Adrenal gland (tissue), 12 donors: ENCODE results near the gene BCAR1. TPM values are rescaled to one million over a fixed set of nuclear protein-coding genes. Genes with fewer than 3 reads are reported as not detected.

Experiments
- DNase-seq, 7 donors: peaks; one replicate each; pipeline ENCODE4 v3.0.0-alpha.2; 2019 to 2020
- H3K27ac ChIP-seq, 5 donors: fragments of 200-600 bp; sonication (generic) in 4 of 5; 1 replicate in 3 of 5; 2 replicates in 2 of 5; pipeline versions ENCODE4 v1.5.1 to v1.8.0; 2016 to 2020; ENCODE audit warnings: mild to moderate bottlenecking in 1 of 5
- H3K27me3 ChIP-seq: fragments of 200-600 bp; 2 replicates; pipeline ENCODE4 v1.8.0; 2021
- H3K36me3 ChIP-seq, 2 donors: fragments of 200-600 bp; replicated peaks in 1 of 2; 1 replicate in 1 of 2; 2 replicates in 1 of 2; pipeline versions ENCODE4 v1.5.1 to v1.8.0; 2018 to 2022
- H3K4me1 ChIP-seq, 2 donors: fragments of 200-600 bp; replicated peaks in 1 of 2; 1 replicate in 1 of 2; 2 replicates in 1 of 2; pipeline versions ENCODE4 v1.5.1 to v1.8.0; 2018 to 2021
- H3K4me3 ChIP-seq, 4 donors: fragments of 200-600 bp; sonication (generic) in 3 of 4; one replicate each; pipeline ENCODE4 v1.5.1; 2016 to 2018
- H3K9me3 ChIP-seq, 3 donors: fragments of 200-600 bp; sonication (generic) in 1 of 3; replicated peaks in 1 of 3; 1 replicate in 2 of 3; 2 replicates in 1 of 3; pipeline versions ENCODE4 v1.5.1 to v1.8.0; 2016 to 2021
- CTCF ChIP-seq, 6 experiments: fragments of 450-650 bp in 4 of 6; fragments of 200-600 bp in 2 of 6; sonication (generic) in 1 of 6; IDR thresholded peaks; 1 replicate in 5 of 6; 2 replicates in 1 of 6; pipeline versions ENCODE4 v1.5.1 to v1.8.0; 2016 to 2021; ENCODE audit warnings: antibody characterized with exemption in 6 of 6, mild to moderate bottlenecking in 2 of 6, moderate library complexity in 1 of 6
- POLR2A ChIP-seq, 2 donors: fragments of 450-650 bp; IDR thresholded peaks; one replicate each; pipeline ENCODE4 v1.6.1; 2017; ENCODE audit warnings: antibody characterized with exemption in 2 of 2, mild to moderate bottlenecking in 2 of 2, moderate library complexity in 1 of 2
- WGBS, 4 donors: extraction: QIAGEN DNeasy Blood & Tissue Kit in 2 of 4; methylation state at CpG; one replicate each; pipeline versions ENCODE4 v1.1.5 to v1.1.7; 2013 to 2017; 5-methylcytosine and 5-hydroxymethylcytosine counted together
- intact Hi-C, 2 donors: fragments of 100-400 bp; cut with DNase I; formaldehyde crosslinking; loops; one replicate each; pipeline versions ENCODE4 v1.14.1 to v1.15.0; 2022 to 2023
- polyA plus RNA-seq, 3 donors: library from polyadenylated mRNA; stranded (reverse); fragments of 200-250 nt in 2 of 3; fragments of 350-450 nt in 1 of 3; fragmentation: Illumina TruSeq in 1 of 3; extraction: RNeasy Lipid Tissue Mini Kit (QIAGEN cat#74804) in 1 of 3; gene quantifications; one replicate each; pipeline ENCODE4 v1.2.3, GENCODE V29; 2013 to 2014
- total RNA-seq, 9 donors: library from RNA; depleted of rRNA in 4 of 9; stranded (reverse); fragments of >200 nt in 4 of 9; fragments of 120-200 nt in 1 of 9; fragmentation: NEBNext Ultra II Directional in 1 of 9; extraction: Animal tissue kit (Norgen Biotek cat#: 25700) in 1 of 9; gene quantifications; one replicate each; pipeline versions ENCODE4 v1.1.0 to v1.2.4, GENCODE V29; 2013 to 2023
- donor health status: healthy with polysubstance abuse.
- donor health status: Bipolar disorder and iron deficiency.
- donor health status: DM: yes; HTN: yes; CAD: no.
- donor health status: DM: no; HTN: no; CAD: no.
- donor health status: DM: no; HTN: no; CAD: no.
- donor health status: DM: yes; HTN: yes; CAD: no.

The BCAR1 gene
- total and polyA plus RNA-seq, 12 donors = 10.2 to 87.7 (median 63.8) TPM

- no peak for DNase-seq
- no peak overlapping the region for H3K27ac ChIP-seq
- H3K4me1 ChIP-seq = peaks cover 10 to 19% of the 10 kb centered on the region in 2 donors
- H3K36me3 ChIP-seq = peaks cover 0 to 55% of the 10 kb centered on the region in 2 donors
- TF ChIP-seq CTCF (IDR thresholded peaks at IDR 0.05) = no peak
- TF ChIP-seq POLR2A (IDR thresholded peaks at IDR 0.05) = no peak
- WGBS, 4 donors = 49 to 67% (median 53%) methylated on average over 4 to 7 of the region's 7 CpGs
- intact Hi-C loops = no loop called here
- no peaks in the 10 kb centered on the region for H3K9me3 ChIP-seq
- no peak overlapping the region for H3K4me3 ChIP-seq
- no peaks in the 10 kb centered on the region for H3K27me3 ChIP-seq
Observed at GRCh38 chr16:75233611-75233938, 17.8 kb downstream of the BCAR1 start.

DNA sequence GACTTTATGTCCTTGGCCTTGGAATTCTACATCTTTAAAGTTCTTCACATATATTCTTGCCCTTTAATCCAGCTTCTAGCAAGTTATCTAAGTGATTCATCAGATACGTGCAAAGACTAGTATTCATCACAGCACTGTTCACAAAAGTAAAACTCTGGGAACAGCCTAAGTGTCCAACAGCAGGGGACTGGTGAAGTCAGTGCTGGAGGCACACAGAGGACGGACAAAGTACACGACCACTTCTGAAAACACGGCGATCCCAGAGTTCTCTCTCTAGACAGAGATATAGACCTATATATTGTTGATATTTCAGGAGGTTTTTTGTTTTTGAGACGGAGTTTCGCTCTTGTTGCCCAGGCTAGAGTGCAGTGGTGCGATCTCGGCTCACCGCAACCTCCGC is 19.9 kb downstream of the BCAR1 start:
- H3K27ac ChIP-seq = no peak overlapping the region
- peaks cover 0 to 62% of the 10 kb centered on the region in 2 donors for H3K36me3 ChIP-seq
- intact Hi-C loops = no loop called here
- H3K27me3 ChIP-seq = no peaks in the 10 kb centered on the region
- no peaks in the 10 kb centered on the region for H3K9me3 ChIP-seq
- peaks cover 0 to 5% of the 10 kb centered on the region in 2 donors for H3K4me1 ChIP-seq
- DNase-seq = no peak
- WGBS, 4 donors = 86 to 93% (median 87%) methylated on average over 11 of the region's 11 CpGs
- H3K4me3 ChIP-seq = no peak overlapping the region
- TF ChIP-seq POLR2A (IDR thresholded peaks at IDR 0.05) = no peak
- no peak for TF ChIP-seq CTCF (IDR thresholded peaks at IDR 0.05)

DNA sequence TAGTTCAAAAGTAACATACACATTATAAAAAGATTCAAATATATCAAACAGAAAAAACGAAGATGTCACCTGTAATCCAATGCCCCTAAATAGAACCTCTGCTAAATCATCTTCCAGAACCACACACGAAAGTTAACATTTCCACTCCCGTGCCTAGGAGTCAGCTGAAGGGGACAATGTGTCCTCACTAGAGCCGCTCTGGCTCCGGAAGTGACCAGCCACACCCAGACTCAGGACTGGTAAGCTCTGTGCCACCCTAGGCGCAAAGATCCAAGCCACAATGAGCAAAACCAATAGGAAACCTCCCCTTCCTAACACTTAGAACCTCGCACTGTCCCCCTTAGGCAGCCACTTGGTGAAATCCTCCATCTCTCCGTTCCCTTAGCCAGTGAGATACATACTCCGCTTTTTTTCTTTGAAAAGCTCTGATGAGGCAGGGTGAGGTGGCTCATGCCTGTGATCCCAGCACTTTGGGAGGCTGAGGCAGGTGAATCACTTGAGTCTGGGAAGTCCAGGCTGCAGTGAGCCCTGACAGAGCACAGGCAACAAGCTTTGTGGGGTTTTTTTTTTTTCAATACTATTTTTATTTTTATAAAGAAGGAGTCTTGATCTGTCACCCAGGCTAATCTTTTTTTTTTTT is 20.8 kb downstream of the BCAR1 start:
- H3K4me1 ChIP-seq = peaks cover 0 to 5% of the 10 kb centered on the region in 2 donors
- H3K36me3 ChIP-seq = peaks cover 0 to 61% of the 10 kb centered on the region in 2 donors
- no peaks in the 10 kb centered on the region for H3K9me3 ChIP-seq
- no peak for TF ChIP-seq CTCF (IDR thresholded peaks at IDR 0.05)
- TF ChIP-seq POLR2A (IDR thresholded peaks at IDR 0.05) = no peak
- no peaks in the 10 kb centered on the region for H3K27me3 ChIP-seq
- no peak overlapping the region for H3K27ac ChIP-seq
- WGBS, 4 donors = 79 to 82% (median 81%) methylated on average over 9 of the region's 9 CpGs
- H3K4me3 ChIP-seq = no peak overlapping the region
- intact Hi-C loops = no loop called here
- peak in 1 of 7 donors; percentile 74 for DNase-seq

- no peak overlapping the region for H3K4me3 ChIP-seq
- intact Hi-C loops = no loop called here
- DNase-seq = no peak
- no peaks in the 10 kb centered on the region for H3K27me3 ChIP-seq
- H3K36me3 ChIP-seq = peaks cover 0 to 49% of the 10 kb centered on the region in 2 donors
- H3K9me3 ChIP-seq = no peaks in the 10 kb centered on the region
- peaks cover 0 to 3% of the 10 kb centered on the region in 2 donors for H3K4me1 ChIP-seq
- no peak overlapping the region for H3K27ac ChIP-seq
- 88 to 94% (median 92%) methylated on average over 20 to 48 of the region's 48 CpGs for WGBS, 4 donors
- TF ChIP-seq POLR2A (IDR thresholded peaks at IDR 0.05) (no peak), CTCF (IDR thresholded peaks at IDR 0.05) (no peak)
Observed at GRCh38 chr16:75229172-75230031, 22.0 kb downstream of the BCAR1 start.
